Suppressor macrophage (primary cell): ENCODE measurements around the gene ANKLE1.
A peak's percentile ranks its signal among the peaks of the same experiment; 100 is the strongest.
"Not testable (repeated sequence)": the region's sequence is repeated elsewhere in the genome, so short reads cannot be mapped to it uniquely, and the experiment has no call there.

Source experiments
- DNase-seq, 4 experiments: peaks; one replicate each; pipeline ENCODE4 v3.0.0-alpha.2; 2020 to 2022

The ANKLE1 gene

GRCh38 chr19:17282488-17283125 lies 906 bp downstream of the ANKLE1 start:
- peak; percentile 79 to 93 (median 86) for DNase-seq

GRCh38 chr19:17283504-17283996 lies 1.8 kb downstream of the ANKLE1 start:
- no peak for DNase-seq

- no peak for DNase-seq
Measured at GRCh38 chr19:17285415-17286135, 3.9 kb downstream of the ANKLE1 start.

GRCh38 chr19:17286263-17286662 lies 4.6 kb downstream of the ANKLE1 start:
- no peak for DNase-seq

GRCh38 chr19:17286752-17287151 lies 5.1 kb downstream of the ANKLE1 start:
- DNase-seq, result no peak

- DNase-seq, result peak; percentile 79 to 90 (median 84)
Measured at GRCh38 chr19:17289489-17289888, 7.8 kb downstream of the ANKLE1 start.

GRCh38 chr19:17292301-17293074 lies 10.8 kb downstream of the ANKLE1 start:
- DNase-seq, result peak; percentile 81 to 87 (median 86)

- DNase-seq, result no peak
Measured at GRCh38 chr19:17293605-17294004, 11.9 kb downstream of the ANKLE1 start.

- DNase-seq, result peak in 2 of 4 experiments; percentile 24 to 53
Measured at GRCh38 chr19:17294051-17294891, 12.6 kb downstream of the ANKLE1 start.

- not testable (repeated sequence) for DNase-seq
Measured at GRCh38 chr19:17295551-17295950, 13.8 kb downstream of the ANKLE1 start.

- DNase-seq, result peak in 2 of 4 experiments; percentile 13 to 17
Measured at GRCh38 chr19:17296273-17296672, 14.6 kb downstream of the ANKLE1 start.

- DNase-seq, result peak in 1 of 4 experiments; percentile 28
Measured at GRCh38 chr19:17296976-17297375, 15.3 kb downstream of the ANKLE1 start.

- DNase-seq, result no peak
Measured at GRCh38 chr19:17300992-17301619, 19.4 kb downstream of the ANKLE1 start.

- DNase-seq, result peak; percentile 60 to 79 (median 74)
Measured at GRCh38 chr19:17302391-17303166, 20.9 kb downstream of the ANKLE1 start.

GRCh38 chr19:17303167-17303939 lies 21.7 kb downstream of the ANKLE1 start, which contains the start of gene ABHD8:
Gene ABHD8 (minus strand): TSS chr19:17303425. CDS start chr19:17301616, 1,809 bp downstream.
- DNase-seq, result peak; percentile 97 to 99 (median 98)

- no peak for DNase-seq
Measured at GRCh38 chr19:17303940-17304267, 22.2 kb downstream of the ANKLE1 start.

- DNase-seq, result no peak
Measured at GRCh38 chr19:17304386-17305215, 22.9 kb downstream of the ANKLE1 start.

- no peak for DNase-seq
Measured at GRCh38 chr19:17305216-17305516, 23.5 kb downstream of the ANKLE1 start.
